Measurements from ENCODE around the gene ARID3A. TPM values are rescaled to one million over a fixed set of nuclear protein-coding genes. Genes with fewer than 3 reads are reported as not detected.

Gene ARID3A
- total and polyA plus RNA-seq, 2 experiments from 2014 or later: 2.8 to 8.5 TPM

DNA sequence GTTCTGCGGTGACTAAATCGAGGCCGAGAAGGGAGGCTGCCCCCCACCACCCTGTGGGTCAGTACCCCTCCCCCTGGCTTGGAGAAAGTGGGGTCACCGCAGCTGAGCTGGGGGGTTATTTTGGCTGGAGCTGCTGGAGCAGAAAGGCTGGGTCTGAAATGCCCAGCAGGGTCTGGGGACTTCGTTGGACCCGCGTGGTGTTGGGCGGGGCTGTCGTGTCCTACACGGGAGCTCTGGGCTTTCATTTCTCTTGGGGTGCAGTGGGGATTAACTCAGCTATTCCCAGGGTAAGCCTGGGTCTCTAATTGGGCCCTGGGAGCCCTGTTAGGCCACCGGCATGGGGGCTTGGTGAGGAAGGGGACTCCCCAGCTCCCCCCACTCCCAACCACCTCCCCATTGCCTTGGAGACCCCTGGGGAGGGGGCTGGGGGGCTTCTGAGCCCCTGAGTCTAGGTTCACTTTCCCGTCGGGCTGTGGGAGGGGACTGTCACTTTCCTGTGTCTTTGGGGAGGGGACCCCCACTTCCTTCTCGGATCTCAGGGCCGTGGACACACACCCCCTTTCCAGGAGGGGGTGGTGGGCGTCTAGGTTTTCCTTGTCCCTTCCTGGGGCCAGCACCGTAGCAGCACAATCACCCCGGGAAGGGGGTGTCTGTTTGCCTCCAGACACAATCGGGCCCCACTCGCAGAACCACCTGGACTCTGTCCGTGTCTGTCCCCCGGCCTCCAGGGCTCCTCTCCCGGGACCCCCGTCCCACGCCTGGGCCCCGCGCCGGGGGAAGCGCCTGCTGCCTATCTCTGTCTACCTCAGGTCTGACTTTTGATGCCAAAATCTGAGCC, 48.1 kb downstream of the ARID3A start:
- no peak overlapping the region for H3K9ac ChIP-seq
- H3K4me3 ChIP-seq: no peak overlapping the region
- H3K9me3 ChIP-seq (ENCODE audit: low read depth): no peaks in the 10 kb centered on the region
- no peaks in the 10 kb centered on the region for H3F3A ChIP-seq (ENCODE audit: insufficient read depth)
- H3K4me2 ChIP-seq (ENCODE audit: unreplicated experiment): no peak overlapping the region
- TF ChIP-seq EZH2phosphoT487 (IDR thresholded peaks at IDR 0.05; ENCODE audit: insufficient read depth, low read depth) (no peak), EZH2 (IDR thresholded peaks at IDR 0.05; ENCODE audit: insufficient read depth, poor library complexity, severe bottlenecking) (no peak)
- no peaks in the 10 kb centered on the region for H4K20me1 ChIP-seq (ENCODE audit: insufficient read depth)
- H3K36me3 ChIP-seq (ENCODE audit: low read depth): peaks cover 28% of the 10 kb centered on the region
- no peaks in the 10 kb centered on the region for H3K9me2 ChIP-seq (ENCODE audit: insufficient read depth)
- no peak for DNase-seq
- no peak overlapping the region for H3K27ac ChIP-seq
- H2AFZ ChIP-seq: no peak overlapping the region
- 84% methylated on average over 25 to 27 of the region's 29 CpGs for WGBS, 2 experiments (ENCODE audit: low coverage in 1 of 2, low lambda C conversion rate in 2 of 2, missing lambda C conversion rate in 2 of 2)
- in situ Hi-C loops (cut with MboI): no loop called here
- H3K4me1 ChIP-seq (ENCODE audit: insufficient read depth): no peaks in the 10 kb centered on the region
- H3K27me3 ChIP-seq (replicated peaks; ENCODE audit: insufficient read depth): no peaks in the 10 kb centered on the region
- H3K79me2 ChIP-seq (ENCODE audit: insufficient read depth): no peaks in the 10 kb centered on the region

DNA sequence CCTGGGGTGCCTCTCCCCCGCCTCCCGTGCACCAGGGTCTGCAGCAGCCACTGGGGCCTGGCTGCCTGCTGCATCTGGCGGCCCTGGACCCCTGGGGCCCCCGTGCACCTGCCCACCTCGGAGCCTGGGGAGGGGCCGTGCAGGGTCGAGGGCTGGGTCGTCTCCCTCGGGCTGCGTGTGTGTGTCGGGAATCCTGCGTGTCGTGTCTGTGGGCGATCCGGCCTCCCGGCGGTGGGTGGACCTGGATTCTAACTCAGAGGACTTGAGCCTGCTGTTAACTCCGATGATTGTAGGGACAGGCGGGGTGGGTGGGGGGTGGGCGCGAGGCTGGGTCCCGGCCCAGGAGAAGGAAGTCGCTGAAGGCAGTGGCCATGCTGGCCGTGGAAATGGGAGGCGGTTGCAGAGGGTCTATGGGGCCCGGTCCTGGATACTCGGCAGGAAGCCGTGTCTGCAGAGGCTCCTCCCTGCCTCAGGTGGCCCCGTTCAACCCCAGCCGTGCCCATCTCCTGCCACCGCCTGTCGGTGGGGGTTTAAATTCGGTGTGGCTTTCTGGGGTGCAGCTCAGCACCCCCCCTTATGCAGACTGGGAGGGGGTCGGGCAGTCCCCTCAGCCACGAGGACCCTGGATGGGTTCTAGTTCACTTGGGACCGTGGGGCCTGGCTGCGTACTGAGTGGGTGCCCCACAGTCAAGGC, 48.9 kb downstream of the ARID3A start:
- Histone ChIP-seq H3F3A (ENCODE audit: insufficient read depth) (no peaks in the 10 kb centered on the region), H4K20me1 (ENCODE audit: insufficient read depth) (no peaks in the 10 kb centered on the region), H3K4me2 (ENCODE audit: unreplicated experiment) (no peak overlapping the region), H3K36me3 (ENCODE audit: low read depth) (peaks cover 22% of the 10 kb centered on the region), H3K79me2 (ENCODE audit: insufficient read depth) (no peaks in the 10 kb centered on the region), H2AFZ (no peak overlapping the region), H3K9me2 (ENCODE audit: insufficient read depth) (no peaks in the 10 kb centered on the region), H3K27ac (no peak overlapping the region), H3K4me3 (no peak overlapping the region), H3K9ac (no peak overlapping the region), H3K4me1 (ENCODE audit: insufficient read depth) (no peaks in the 10 kb centered on the region), H3K27me3 (replicated peaks; ENCODE audit: insufficient read depth) (no peaks in the 10 kb centered on the region), H3K9me3 (ENCODE audit: low read depth) (no peaks in the 10 kb centered on the region)
- no peak for TF ChIP-seq EZH2 (IDR thresholded peaks at IDR 0.05; ENCODE audit: insufficient read depth, poor library complexity, severe bottlenecking)
- DNase-seq: no peak
- in situ Hi-C loops (cut with MboI): no loop called here
- WGBS, 2 experiments (ENCODE audit: low coverage in 1 of 2, low lambda C conversion rate in 2 of 2, missing lambda C conversion rate in 2 of 2): 83 to 84% methylated on average over 34 to 37 of the region's 37 CpGs

DNA sequence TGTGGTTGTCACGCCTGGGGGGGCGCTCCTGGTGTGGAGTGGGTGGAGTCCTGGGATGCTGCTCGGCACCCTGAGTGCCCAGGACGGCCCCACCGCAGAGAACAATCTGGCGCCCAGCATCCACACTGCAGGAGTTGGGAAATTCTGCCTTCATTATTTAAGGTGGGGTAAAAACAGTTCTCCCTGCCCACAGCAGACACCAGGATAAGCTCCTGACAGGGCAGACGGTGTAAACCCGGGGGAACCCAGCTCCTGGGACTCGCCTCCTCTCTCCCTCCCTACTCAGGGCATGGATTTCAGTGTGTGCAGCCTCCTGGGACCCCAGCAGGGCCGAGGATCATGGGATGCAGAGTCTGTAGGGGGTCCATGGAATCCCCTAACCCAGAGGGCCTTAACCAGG, 50.6 kb downstream of the ARID3A start:
- no peak for DNase-seq
- H3K27me3 ChIP-seq (replicated peaks; ENCODE audit: insufficient read depth): no peaks in the 10 kb centered on the region
- no peak for TF ChIP-seq EZH2phosphoT487 (IDR thresholded peaks at IDR 0.05; ENCODE audit: insufficient read depth, low read depth)
- TF ChIP-seq EZH2 (IDR thresholded peaks at IDR 0.05; ENCODE audit: insufficient read depth, poor library complexity, severe bottlenecking): no peak
- H3K36me3 ChIP-seq (ENCODE audit: low read depth): peaks cover 4% of the 10 kb centered on the region; the same call in 1 of the 2 replicates
- H3K79me2 ChIP-seq (ENCODE audit: insufficient read depth): no peaks in the 10 kb centered on the region
- H3F3A ChIP-seq (ENCODE audit: insufficient read depth): no peaks in the 10 kb centered on the region
- H3K4me2 ChIP-seq (ENCODE audit: unreplicated experiment): no peak overlapping the region
- H3K9ac ChIP-seq: no peak overlapping the region
- in situ Hi-C loops (cut with MboI): no loop called here
- no peak overlapping the region for H3K27ac ChIP-seq
- WGBS, 2 experiments (ENCODE audit: low coverage in 1 of 2, low lambda C conversion rate in 2 of 2, missing lambda C conversion rate in 2 of 2): 82 to 84% methylated on average over 10 of the region's 10 CpGs
- no peaks in the 10 kb centered on the region for H4K20me1 ChIP-seq (ENCODE audit: insufficient read depth)
- H3K4me3 ChIP-seq: no peak overlapping the region
- H3K4me1 ChIP-seq (ENCODE audit: insufficient read depth): no peaks in the 10 kb centered on the region
- H3K9me2 ChIP-seq (ENCODE audit: insufficient read depth): no peaks in the 10 kb centered on the region
- H3K9me3 ChIP-seq (ENCODE audit: low read depth): no peaks in the 10 kb centered on the region
- H2AFZ ChIP-seq: no peak overlapping the region

DNA sequence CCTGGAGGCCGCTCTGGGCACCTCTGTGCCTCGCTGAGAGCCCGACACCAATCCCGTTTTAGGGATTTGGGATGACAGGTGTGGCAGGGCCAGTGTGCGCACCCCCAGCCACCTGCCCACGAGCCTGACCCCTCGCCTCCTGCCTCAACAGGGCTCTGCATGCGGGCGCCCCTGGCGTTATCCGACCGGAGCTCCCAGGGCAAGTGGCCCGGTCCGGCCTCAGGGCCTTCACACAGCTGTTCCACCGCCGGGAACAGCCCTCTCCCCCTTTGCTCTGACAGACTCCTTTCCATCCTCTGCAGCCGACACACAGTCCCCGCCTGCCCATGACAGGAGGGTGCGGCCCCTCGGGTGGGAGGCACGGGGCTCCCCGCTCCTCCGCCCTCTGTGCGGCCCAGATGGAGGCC, 51.2 kb downstream of the ARID3A start:
- TF ChIP-seq EZH2 (IDR thresholded peaks at IDR 0.05; ENCODE audit: insufficient read depth, poor library complexity, severe bottlenecking) (no peak), EZH2phosphoT487 (IDR thresholded peaks at IDR 0.05; ENCODE audit: insufficient read depth, low read depth) (no peak)
- H3K4me3 ChIP-seq: no peak overlapping the region
- WGBS, 2 experiments (ENCODE audit: low coverage in 1 of 2, low lambda C conversion rate in 2 of 2, missing lambda C conversion rate in 2 of 2): 71 to 74% methylated on average over 18 to 24 of the region's 24 CpGs
- H3K36me3 ChIP-seq (ENCODE audit: low read depth): peaks cover 3% of the 10 kb centered on the region; the same call in 1 of the 2 replicates
- no peaks in the 10 kb centered on the region for H3F3A ChIP-seq (ENCODE audit: insufficient read depth)
- in situ Hi-C loops (cut with MboI): no loop called here
- DNase-seq: no peak
- no peaks in the 10 kb centered on the region for H3K4me1 ChIP-seq (ENCODE audit: insufficient read depth)
- no peaks in the 10 kb centered on the region for H4K20me1 ChIP-seq (ENCODE audit: insufficient read depth)
- H3K79me2 ChIP-seq (ENCODE audit: insufficient read depth): no peaks in the 10 kb centered on the region
- H3K4me2 ChIP-seq (ENCODE audit: unreplicated experiment): no peak overlapping the region
- no peak overlapping the region for H3K27ac ChIP-seq
- H2AFZ ChIP-seq: no peak overlapping the region
- no peaks in the 10 kb centered on the region for H3K27me3 ChIP-seq (replicated peaks; ENCODE audit: insufficient read depth)
- H3K9ac ChIP-seq: no peak overlapping the region
- H3K9me3 ChIP-seq (ENCODE audit: low read depth): no peaks in the 10 kb centered on the region
- H3K9me2 ChIP-seq (ENCODE audit: insufficient read depth): no peaks in the 10 kb centered on the region
